DMS53 treated with DMSO at 0.1 percent for 48 hours (cell line): ENCODE data around the gene TMEM222.
"Not testable (repeated sequence)": the region's sequence is repeated elsewhere in the genome, so short reads cannot be mapped to it uniquely, and the experiment has no call there.

Experiments
- DNase-seq: peaks from one replicate; lab custom pipeline; 2025; ENCODE audit not compliant: unreplicated experiment; lab: John Stamatoyannopoulos, UW

Gene TMEM222, protein sequence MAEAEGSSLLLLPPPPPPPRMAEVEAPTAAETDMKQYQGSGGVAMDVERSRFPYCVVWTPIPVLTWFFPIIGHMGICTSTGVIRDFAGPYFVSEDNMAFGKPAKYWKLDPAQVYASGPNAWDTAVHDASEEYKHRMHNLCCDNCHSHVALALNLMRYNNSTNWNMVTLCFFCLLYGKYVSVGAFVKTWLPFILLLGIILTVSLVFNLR

DNA sequence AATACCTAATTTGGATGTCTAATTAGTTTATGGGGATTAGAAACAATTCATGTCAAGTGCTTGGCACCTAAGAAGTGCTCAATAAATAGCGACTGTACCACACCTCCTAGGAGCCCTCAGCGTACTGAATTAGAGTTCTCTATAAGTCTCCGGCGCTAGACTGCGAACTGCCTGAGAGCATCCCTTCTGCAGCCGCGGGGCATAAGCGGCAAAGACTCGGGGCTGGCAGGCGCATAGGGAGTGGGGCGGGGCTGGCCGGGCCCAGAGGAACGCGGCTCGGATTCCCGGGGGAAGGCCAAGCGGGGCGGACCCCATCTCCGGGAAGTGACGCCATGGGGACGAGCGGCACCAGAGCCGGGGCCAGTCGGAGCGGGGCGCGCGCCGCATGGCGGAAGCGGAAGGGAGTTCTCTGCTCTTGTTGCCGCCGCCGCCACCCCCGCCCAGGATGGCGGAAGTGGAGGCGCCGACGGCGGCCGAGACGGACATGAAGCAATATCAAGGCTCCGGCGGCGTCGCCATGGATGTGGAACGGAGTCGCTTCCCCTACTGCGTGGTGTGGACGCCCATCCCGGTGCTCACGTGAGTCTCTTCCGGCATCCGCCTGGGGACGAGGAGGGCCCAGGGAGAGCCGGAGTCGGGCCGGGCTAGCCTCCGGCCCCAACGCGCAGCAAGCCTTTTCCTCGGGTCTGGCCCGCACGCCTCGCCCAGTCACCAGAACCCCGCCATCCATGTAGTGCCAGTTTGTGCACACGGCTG, at the start of gene TMEM222:
TSS of gene TMEM222 (plus strand) at position 351 of the 756 bp plus-strand sequence. CDS start at position 386, 35 bp downstream.
- peak; percentile 94 for DNase-seq

- no peak for DNase-seq
Measured at GRCh38 chr1:27274204-27274603, 47.8 kb upstream of the TMEM222 start.

DNA sequence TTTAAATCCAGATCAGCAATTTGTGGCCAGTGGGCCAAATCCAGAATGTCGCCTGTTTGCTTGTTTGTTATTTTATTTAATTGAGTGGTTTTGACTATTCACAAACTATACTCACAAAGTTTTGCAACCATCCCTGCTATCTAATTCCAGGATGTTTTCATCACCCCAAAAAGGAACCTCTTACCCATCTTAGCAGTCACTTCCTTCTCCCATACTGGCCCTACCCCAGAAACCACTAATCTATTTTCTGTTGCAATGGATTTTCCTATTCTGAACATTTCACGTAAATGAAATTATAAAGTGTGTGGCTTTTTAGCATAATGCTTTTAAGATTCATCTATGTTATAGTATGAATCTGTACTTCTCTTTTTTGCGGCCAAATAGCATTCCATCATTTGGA, 46.3 kb upstream of the TMEM222 start:
- DNase-seq = no peak

- DNase-seq = peak; percentile 81
Measured at GRCh38 chr1:27284425-27285273, 37.3 kb upstream of the TMEM222 start.

- no peak for DNase-seq
Measured at GRCh38 chr1:27285274-27285660, 36.7 kb upstream of the TMEM222 start.

- not testable (repeated sequence) for DNase-seq
Measured at GRCh38 chr1:27285821-27286220, 36.1 kb upstream of the TMEM222 start.

DNA sequence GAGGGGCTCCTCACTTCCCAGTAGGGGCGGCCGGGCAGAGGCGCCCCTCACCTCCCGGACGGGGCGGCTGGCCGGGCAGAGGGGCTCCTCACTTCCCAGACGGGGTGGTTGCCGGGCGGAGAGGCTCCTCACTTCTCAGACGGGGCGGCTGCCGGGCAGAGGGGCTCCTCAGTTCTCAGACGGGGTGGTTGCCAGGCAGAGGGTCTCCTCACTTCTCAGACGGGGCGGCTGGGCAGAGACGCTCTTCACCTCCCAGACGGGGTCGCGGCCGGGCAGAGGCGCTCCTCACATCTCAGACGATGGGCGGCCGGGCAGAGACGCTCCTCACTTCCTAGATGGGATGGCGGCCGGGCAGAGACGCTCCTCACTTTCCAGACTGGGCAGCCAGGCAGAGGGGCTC, 32.8 kb upstream of the TMEM222 start:
- not testable (repeated sequence) for DNase-seq

DNA sequence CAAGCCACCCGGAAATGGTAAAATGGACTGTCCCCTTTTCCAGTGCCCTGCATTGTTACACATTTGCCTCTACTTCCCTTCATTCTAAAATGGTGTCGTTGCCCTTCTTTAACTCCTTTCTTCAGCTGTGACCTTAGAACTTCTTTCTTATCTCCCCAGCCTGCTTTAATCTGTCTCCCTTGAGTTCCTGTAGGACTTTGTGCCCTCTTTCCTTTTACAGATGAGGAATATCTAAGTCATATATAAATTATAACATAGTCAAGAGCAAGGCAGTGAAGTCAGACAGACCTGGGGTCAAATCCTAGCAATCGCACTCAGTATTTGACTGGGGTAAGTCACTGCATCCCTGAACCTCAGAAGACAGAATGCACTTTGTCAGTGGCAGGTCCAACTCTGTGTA, 31.4 kb upstream of the TMEM222 start:
- DNase-seq = no peak

DNA sequence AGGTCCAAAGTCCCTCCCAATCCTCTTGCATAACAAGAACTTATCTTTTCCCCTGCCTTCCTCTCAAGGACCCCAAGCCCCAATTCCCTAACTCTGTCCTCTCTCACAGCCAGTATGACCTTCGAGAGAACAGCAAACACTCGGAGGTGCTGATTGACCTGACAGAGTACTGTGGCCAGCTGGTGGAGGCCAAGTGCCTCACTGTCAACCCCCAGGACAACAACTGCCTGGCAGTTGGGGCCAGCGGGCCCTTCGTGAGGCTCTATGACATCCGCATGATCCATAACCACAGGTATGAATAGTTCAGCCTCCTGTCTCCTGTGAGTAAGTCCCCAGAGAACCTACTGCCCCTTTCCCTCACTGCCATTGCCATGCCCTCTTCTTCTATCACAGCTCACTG, 29.9 kb upstream of the TMEM222 start:
- no peak for DNase-seq

DNA sequence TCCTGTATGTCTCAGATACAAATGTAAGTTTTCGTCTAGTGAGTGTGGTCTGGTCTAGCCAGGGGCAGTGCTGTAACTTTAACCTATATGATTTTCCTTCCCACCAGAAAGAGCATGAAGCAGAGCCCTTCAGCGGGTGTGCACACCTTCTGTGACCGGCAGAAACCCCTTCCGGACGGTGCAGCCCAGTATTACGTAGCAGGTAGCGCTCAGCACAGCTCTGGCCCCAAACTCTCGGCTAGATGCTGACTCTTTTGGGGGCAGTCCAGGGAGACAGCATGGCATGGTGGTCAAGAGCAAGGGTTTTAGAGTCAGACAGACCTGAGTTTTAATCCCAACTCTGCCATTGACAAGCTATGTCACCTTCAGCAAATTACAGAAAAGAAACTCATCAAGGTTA, 28.0 kb upstream of the TMEM222 start:
- no peak for DNase-seq

- DNase-seq = peak; percentile 18
Measured at GRCh38 chr1:27296773-27297291, 25.1 kb upstream of the TMEM222 start.

DNA sequence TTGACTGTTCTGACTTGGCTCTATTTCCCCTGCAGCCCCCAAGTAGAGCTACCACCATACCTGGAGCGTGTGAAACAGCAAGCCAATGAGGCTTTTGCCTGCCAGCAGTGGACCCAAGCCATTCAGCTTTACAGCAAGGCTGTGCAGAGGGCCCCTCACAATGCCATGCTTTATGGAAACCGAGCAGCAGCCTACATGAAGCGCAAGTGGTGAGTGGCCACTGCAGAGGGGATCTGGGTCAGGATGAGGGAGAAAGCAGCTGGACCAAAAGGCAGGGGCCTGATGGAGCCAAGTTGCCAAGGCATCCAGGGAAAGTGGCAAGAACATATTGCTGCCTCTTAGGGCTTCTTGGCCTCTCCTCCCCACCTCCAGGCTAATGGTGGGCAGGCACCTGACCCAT, 24.1 kb upstream of the TMEM222 start:
- no peak for DNase-seq

DNA sequence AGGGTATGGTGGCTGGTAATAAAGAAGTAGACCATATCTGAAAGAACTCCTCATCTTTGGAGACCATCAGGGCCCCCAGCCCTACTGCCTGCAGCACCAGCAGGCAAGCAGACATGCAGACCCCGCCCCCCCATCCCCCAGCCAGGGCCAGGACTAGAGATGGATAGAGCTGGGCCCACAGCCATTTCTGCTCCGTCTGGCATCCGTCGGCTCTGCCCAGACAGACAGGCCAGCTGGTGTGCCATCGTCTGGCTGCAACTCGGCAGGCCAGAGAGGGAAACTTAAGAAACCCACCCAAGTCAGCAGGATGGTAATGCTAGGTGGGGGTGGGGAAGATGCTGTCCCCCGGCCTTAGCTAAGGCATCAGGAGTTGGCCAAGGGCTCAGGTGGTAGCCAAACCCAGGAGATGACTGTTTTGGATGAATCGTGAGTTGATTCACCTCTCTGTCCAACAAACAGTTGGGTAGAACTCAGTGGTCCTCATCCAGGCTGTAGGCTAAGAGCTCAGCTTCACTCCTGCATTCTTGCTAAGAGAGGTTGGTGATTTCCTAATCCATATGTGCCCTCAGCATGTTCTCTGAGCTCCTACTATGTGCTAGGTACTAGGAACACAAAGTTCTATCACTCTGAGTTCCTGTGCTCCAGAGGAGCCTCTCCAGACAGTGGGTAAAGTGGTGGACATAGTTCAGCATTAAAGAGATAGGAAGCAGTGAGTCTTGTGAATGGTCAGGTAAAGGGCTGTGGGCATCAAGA, 23.2 kb upstream of the TMEM222 start:
- no peak for DNase-seq

DNA sequence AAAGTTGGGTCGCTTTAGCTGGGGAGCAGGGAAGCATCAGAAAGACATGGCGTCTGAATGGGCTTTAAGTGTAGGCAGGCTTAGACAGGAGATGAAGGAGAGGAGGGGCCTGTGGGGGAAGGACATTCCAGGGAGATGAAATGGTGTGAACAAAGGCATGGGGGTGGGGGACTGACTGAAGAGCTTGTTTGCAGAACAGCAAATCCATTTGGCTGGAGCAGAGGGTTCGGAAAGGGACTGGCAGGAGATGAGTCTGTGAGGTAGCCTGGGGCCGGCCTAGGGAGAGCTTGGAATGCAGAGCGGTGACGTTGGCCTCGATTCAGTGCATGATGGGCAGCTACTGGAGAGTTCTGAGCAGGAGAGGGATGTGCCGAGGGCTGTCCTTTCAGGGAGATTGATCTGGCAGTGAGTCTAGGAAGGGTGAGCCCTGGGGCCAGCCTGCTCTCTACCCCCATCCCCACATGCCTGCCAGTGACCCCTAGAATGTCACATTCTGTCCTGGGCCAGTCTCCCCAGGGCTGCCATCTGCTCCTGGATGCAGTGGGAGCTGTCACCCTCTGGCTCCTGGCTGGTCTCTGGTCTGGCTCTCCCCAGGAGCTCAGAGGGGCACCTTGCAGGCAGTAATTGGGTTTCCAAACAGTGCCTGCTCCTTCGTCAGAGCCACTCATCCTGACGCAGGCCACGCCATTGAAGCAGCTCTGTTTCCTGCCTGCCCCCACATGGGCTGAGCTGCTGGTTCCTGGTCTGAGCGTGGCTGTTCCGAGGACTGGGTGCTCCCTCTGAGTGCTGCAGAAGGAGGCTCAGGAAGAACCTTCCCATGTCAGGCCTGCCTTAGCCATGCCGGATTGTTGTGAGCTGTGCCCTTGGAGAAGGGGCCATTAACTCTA, 22.3 kb upstream of the TMEM222 start:
- no peak for DNase-seq

DNA sequence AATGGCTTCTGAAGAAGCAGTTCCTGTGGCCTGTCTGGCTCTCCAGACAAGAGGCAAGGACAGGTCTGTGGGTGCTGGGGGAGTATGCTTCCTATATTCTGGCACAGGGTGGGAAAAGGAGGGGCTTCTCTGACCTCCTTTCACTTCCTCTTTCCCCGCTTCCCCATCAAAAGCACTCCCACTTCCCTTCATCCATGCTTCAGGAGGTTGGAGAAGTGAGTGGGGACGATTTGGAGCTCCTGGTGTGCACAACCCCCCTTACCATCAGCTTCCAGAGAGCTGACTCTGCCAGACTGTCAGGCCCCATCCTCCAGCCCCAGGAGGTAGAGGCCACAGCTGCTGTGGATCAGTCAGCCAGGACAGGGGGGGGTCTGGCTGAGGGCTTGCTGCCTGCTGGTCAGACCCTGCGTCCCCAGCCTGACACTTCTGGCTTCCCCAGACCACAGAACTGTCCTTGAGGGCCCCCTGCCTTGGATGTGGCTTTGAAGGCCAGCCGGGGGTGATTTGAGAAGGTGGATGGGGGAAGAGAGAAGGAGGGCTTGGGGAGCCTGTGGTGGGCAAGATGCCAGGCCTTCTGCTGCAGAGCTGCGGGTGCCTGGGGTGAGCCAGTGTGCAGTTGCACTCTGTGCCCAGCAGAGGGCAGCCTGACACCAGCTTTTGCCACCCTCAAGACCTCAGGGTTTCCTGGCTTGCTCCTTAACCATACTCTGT, 21.5 kb upstream of the TMEM222 start:
- DNase-seq = peak; percentile 70

DNA sequence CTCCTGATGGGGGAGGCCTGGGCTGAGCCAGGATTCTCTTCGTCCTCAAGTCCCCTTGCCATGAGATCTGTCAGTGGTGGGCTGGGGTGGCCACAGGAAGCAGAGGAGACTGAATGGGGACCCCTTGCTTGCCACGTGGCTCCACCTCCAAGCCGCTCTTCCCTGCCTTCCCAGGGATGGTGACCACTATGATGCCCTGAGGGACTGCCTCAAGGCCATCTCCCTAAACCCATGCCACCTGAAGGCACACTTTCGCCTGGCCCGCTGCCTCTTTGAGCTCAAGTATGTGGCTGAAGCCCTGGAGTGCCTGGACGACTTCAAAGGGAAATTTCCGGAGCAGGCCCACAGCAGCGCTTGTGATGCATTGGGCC, 20.9 kb upstream of the TMEM222 start:
- no peak for DNase-seq

GRCh38 chr1:27301582-27302199, 20.3 kb upstream of the TMEM222 start:
- no peak for DNase-seq

- DNase-seq = no peak
Measured at GRCh38 chr1:27302612-27303011, 19.4 kb upstream of the TMEM222 start.

GRCh38 chr1:27303509-27303908, 18.5 kb upstream of the TMEM222 start:
- DNase-seq = no peak
